K562 (cell line): Measurements from ENCODE around the gene CD276. TPM values are rescaled to one million over a fixed set of nuclear protein-coding genes. Genes with fewer than 3 reads are reported as not detected.

Experiments used
- ATAC-seq: fragments of 200-7000 bp; cut with Tn5 transposase; 3 replicates; pipeline ENCODE4 v1.9.1; 2020; ENCODE audit warnings: moderate library complexity
- BruUV-seq: library from RNA; stranded (reverse); fragments of 400-500 nt; replicated peaks from 2 replicates; lab custom pipeline; 2021; lab: Mats Ljungman, UMichigan
- CTCF ChIA-PET: fragments of 300-600 bp; formaldehyde crosslinking; extraction: SDS; loops from one replicate; lab custom pipeline; 2021; ENCODE audit warnings: low intra/inter-chr PET ratio; lab: Yijun Ruan, JAX
- POLR2A ChIA-PET: fragments of 300-600, 350-650 bp; sonication (Branson Sonifier 250); formaldehyde crosslinking; extraction: SDS; loops from one replicate; lab custom pipeline; 2021; ENCODE audit warnings: antibody characterized with exemption, inconsistent platforms; lab: Yijun Ruan, JAX
- DNase-seq, 4 experiments: peaks; one replicate each; pipeline versions ENCODE4 v3.0.0 to v3.0.0-alpha.2; 2011 to 2018; ENCODE audit warnings: low spot score in 3 of 4, mixed read lengths in 3 of 4; ENCODE audit errors: extremely low read depth in 1 of 4
- FAIRE-seq: peaks from 2 replicates; lab custom pipeline; 2011; peaks lifted over from hg19 to GRCh38; lab: Jason Lieb, UNC
- H2AFZ ChIP-seq: 2 replicates; pipeline ENCODE4 v1.6.0; 2011; ENCODE audit warnings: low read depth, low read length, control low read depth, inconsistent platforms
- H3K27ac ChIP-seq: fragments of 200-600 bp; 3 replicates; pipeline ENCODE4 v1.8.0; 2011; ENCODE audit warnings: low read depth, mild to moderate bottlenecking, control low read depth, inconsistent platforms, low read length, moderate library complexity, mixed read lengths; ENCODE audit errors: extremely low read depth
- H3K27me3 ChIP-seq, 2 experiments: fragments of 300-600 bp in 1 of 2; 2 replicates in 1 of 2; 3 replicates in 1 of 2; pipeline versions ENCODE4 v1.6.0 to v1.8.0; 2011; ENCODE audit warnings: inconsistent platforms in 2 of 2, low read length in 2 of 2, mild to moderate bottlenecking in 1 of 2, mixed read lengths in 1 of 2, moderate library complexity in 1 of 2; ENCODE audit not compliant: control insufficient read depth in 2 of 2, insufficient read depth in 2 of 2
- H3K36me3 ChIP-seq: fragments of 300-600 bp; 3 replicates; pipeline ENCODE4 v1.8.0; 2011; ENCODE audit warnings: mild to moderate bottlenecking, low read length, inconsistent platforms; ENCODE audit not compliant: control insufficient read depth, insufficient read depth
- H3K4me1 ChIP-seq, 2 experiments: fragments of 200-600 bp in 1 of 2; replicated peaks in 1 of 2; 2 replicates in 1 of 2; 3 replicates in 1 of 2; pipeline versions ENCODE4 v1.5.1 to v1.8.0; 2011; ENCODE audit warnings: inconsistent platforms in 2 of 2, low read length in 2 of 2, mild to moderate bottlenecking in 1 of 2, mixed read lengths in 1 of 2, moderate library complexity in 1 of 2; ENCODE audit not compliant: control insufficient read depth in 2 of 2, insufficient read depth in 2 of 2
- H3K4me2 ChIP-seq: 2 replicates; pipeline ENCODE4 v1.6.1; 2011; ENCODE audit warnings: low read length, control low read depth, inconsistent platforms, mixed read lengths; ENCODE audit not compliant: insufficient read depth
- H3K4me3 ChIP-seq: fragments of 200-600 bp; sonication (generic), shearing (Covaris generic); 2 replicates; pipeline ENCODE4 v1.5.1; 2016; ENCODE audit warnings: control low read depth, inconsistent platforms
- H3K79me2 ChIP-seq: fragments of 200-600 bp; 3 replicates; pipeline ENCODE4 v1.8.0; 2011; ENCODE audit warnings: low read length, inconsistent platforms; ENCODE audit not compliant: control insufficient read depth, insufficient read depth
- H3K9ac ChIP-seq, 2 experiments: 2 replicates each; pipeline versions ENCODE4 v1.6.0 to v1.6.1; 2011; ENCODE audit warnings: low read depth in 2 of 2, low read length in 2 of 2, control low read depth in 1 of 2, inconsistent platforms in 1 of 2, mild to moderate bottlenecking in 1 of 2, mixed read lengths in 1 of 2; ENCODE audit not compliant: insufficient read depth in 1 of 2
- H3K9me1 ChIP-seq: one replicate; pipeline ENCODE4 v1.6.0; 2011; ENCODE audit warnings: inconsistent platforms, mild to moderate bottlenecking, low read length, moderate library complexity; ENCODE audit not compliant: control insufficient read depth, insufficient read depth
- H3K9me3 ChIP-seq: replicated peaks from 2 replicates; pipeline ENCODE4 v1.5.1; 2011; ENCODE audit warnings: low read depth, low read length, inconsistent platforms; ENCODE audit not compliant: control insufficient read depth, insufficient read depth
- H4K20me1 ChIP-seq: replicated peaks from 2 replicates; pipeline ENCODE4 v1.6.1; 2011; ENCODE audit warnings: low read length, inconsistent platforms, mixed read lengths; ENCODE audit not compliant: control insufficient read depth, insufficient read depth
- BMI1 ChIP-seq: fragments of 150-350 bp; IDR thresholded peaks from 2 replicates; pipeline ENCODE4 v1.6.1; 2014; ENCODE audit warnings: low read length
- FOXK2 ChIP-seq, 2 experiments: fragments of 450-650 bp; IDR thresholded peaks in 1 of 2; conservative IDR thresholded peaks in 1 of 2; 2 replicates each; pipeline ENCODE4 v1.6.1; 2016; ENCODE audit warnings: low read depth in 2 of 2, mild to moderate bottlenecking in 1 of 2
- GATA2 ChIP-seq: sonication (generic); formaldehyde crosslinking; IDR thresholded peaks from 2 replicates; pipeline ENCODE4 v1.4.0; 2020; ENCODE audit warnings: mild to moderate bottlenecking, missing genetic modification reagents
- HDGF ChIP-seq: fragments of 450-650 bp; IDR thresholded peaks from 2 replicates; pipeline ENCODE4 v1.6.1; 2016
- KAT8 ChIP-seq: fragments of 450-650 bp; IDR thresholded peaks from 2 replicates; pipeline ENCODE4 v1.6.1; 2016; ENCODE audit warnings: low read depth, mild to moderate bottlenecking
- RNF2 ChIP-seq: sonication (generic); IDR thresholded peaks from 2 replicates; pipeline ENCODE4 v1.6.1; 2016
- THRAP3 ChIP-seq: fragments of 450-650 bp; IDR thresholded peaks from 2 replicates; pipeline ENCODE4 v1.6.1; 2016; ENCODE audit warnings: mild to moderate bottlenecking, inconsistent platforms, borderline replicate concordance
- ZNF76 ChIP-seq: fragments of 250-450 bp; sonication (Bioruptor Pico); IDR thresholded peaks from 2 replicates; pipeline ENCODE4 v1.4.0; 2020; ENCODE audit warnings: mild to moderate bottlenecking, moderate library complexity, borderline replicate concordance
- ZZZ3 ChIP-seq: fragments of 450-650 bp; IDR thresholded peaks from 2 replicates; pipeline ENCODE4 v1.6.1; 2016; ENCODE audit warnings: antibody characterized with exemption, mild to moderate bottlenecking, moderate library complexity
- WGBS: fragments of 100-300 bp; shearing (Covaris generic); methylation state at CpG from one replicate; pipeline ENCODE4 v1.1.6; 2016; ENCODE audit warnings: low coverage, mixed read lengths; ENCODE audit not compliant: insufficient coverage; ENCODE audit errors: missing lambda C conversion rate; 5-methylcytosine and 5-hydroxymethylcytosine counted together
- in situ Hi-C: fragments of 300-500 bp; cut with MboI; formaldehyde crosslinking; loops from 4 replicates; pipeline ENCODE4 v1.15.0; 2018; ENCODE audit warnings: inconsistent platforms, mixed read lengths
- intact Hi-C: fragments of 100-400 bp; cut with micrococcal nuclease; formaldehyde crosslinking; loops from 2 replicates; pipeline ENCODE4 v1.14.2; 2022
- polyA plus RNA-seq, 8 experiments: library from polyadenylated mRNA; depleted of rRNA in 4 of 8; stranded (reverse) in 5 of 8; unstranded in 3 of 8; fragments of >200 nt; fragmentation: Nextera tagmentation in 2 of 8; fragmentation: Illumina TruSeq in 1 of 8; extraction: Ambion mirVana in 2 of 8; extraction: Trizol in 1 of 8; gene quantifications; 2 replicates each; pipeline versions ENCODE4 v1.2.1 to v1.2.3, GENCODE V29; 2011 to 2014; ENCODE audit warnings: inconsistent platforms in 1 of 8, missing spikeins in 1 of 8
- total RNA-seq, 7 experiments: library from RNA; depleted of rRNA in 6 of 7; stranded (reverse); fragments of >200 nt in 6 of 7; fragmentation: Illumina TruSeq in 2 of 7; extraction: Trizol in 2 of 7; gene quantifications; 2 replicates each; pipeline versions ENCODE4 v1.2.1 to v1.2.3, GENCODE V29; 2011 to 2021; ENCODE audit warnings: low replicate concordance in 1 of 7
- TF ChIP-seq, protein P1 (sequence below): fragments of 450-650 bp; formaldehyde crosslinking; IDR thresholded peaks from 2 replicates; pipeline ENCODE4 v1.4.0; 2022; ENCODE audit warnings: mild to moderate bottlenecking, moderate library complexity
- TF ChIP-seq, protein P2 (sequence below): fragments of 450-650 bp; formaldehyde crosslinking; IDR thresholded peaks from 2 replicates; pipeline ENCODE4 v1.4.0; 2020; ENCODE audit warnings: mild to moderate bottlenecking, moderate library complexity
- TF ChIP-seq, protein P3 (sequence below): sonication (generic); formaldehyde crosslinking; IDR thresholded peaks from 2 replicates; pipeline ENCODE4 v1.8.0; 2022; ENCODE audit warnings: mild to moderate bottlenecking, low read depth, missing genetic modification reagents

The CD276 gene
- total and polyA plus RNA-seq, 9 of the 15 experiments (the other 6 are each of a cell fraction or from before 2014, with no cell fraction given): 0.11 to 3.6 (median 2.3) TPM

DNA sequence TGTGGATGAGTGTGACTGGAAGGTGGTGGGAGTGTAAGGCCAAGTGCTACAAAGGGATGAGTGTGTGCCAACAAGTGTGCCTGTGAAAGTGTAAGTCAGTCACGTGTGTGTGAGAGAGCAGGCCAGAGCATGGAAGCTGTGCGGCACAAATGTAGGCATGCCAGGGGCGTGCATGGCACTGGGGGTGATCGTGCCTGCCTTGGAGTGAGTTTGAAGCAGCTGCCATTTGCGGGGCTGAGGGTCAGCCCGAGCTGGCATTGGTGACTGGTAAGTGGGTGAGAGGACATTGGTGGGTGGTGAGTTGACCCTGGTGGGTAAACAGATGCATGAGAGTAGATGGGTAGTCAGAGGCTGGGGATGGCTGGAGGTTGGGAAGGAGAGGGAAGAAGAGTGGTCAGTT is 24.5 kb downstream of the CD276 start:
- H3K4me1 ChIP-seq: no peaks in the 10 kb centered on the region
- no TSS peak for BruUV-seq
- DNase-seq (no peak), FAIRE-seq (no peak), ATAC-seq (no peak)
- H3K36me3 ChIP-seq: no peaks in the 10 kb centered on the region
- H3K4me3 ChIP-seq: no peak overlapping the region
- POLR2A ChIA-PET: no interaction called here
- CTCF ChIA-PET: no interaction called here
- in situ Hi-C loops (no loop called here), intact Hi-C loops (no loop called here)
- H4K20me1 ChIP-seq: peaks cover 10% of the 10 kb centered on the region
- H3K27me3 ChIP-seq: no peaks in the 10 kb centered on the region; a peak in 1 of 5 replicates
- WGBS: 14% methylated on average over 6 of the region's 6 CpGs
- H3K79me2 ChIP-seq: no peaks in the 10 kb centered on the region
- H3K9me1 ChIP-seq: no peaks in the 10 kb centered on the region
- H3K9me3 ChIP-seq: no peaks in the 10 kb centered on the region
- no peak overlapping the region for H3K4me2 ChIP-seq
- H2AFZ ChIP-seq: no peak overlapping the region
- no peak overlapping the region for H3K9ac ChIP-seq
- H3K27ac ChIP-seq: no peak overlapping the region
- TF ChIP-seq, protein P1, sequence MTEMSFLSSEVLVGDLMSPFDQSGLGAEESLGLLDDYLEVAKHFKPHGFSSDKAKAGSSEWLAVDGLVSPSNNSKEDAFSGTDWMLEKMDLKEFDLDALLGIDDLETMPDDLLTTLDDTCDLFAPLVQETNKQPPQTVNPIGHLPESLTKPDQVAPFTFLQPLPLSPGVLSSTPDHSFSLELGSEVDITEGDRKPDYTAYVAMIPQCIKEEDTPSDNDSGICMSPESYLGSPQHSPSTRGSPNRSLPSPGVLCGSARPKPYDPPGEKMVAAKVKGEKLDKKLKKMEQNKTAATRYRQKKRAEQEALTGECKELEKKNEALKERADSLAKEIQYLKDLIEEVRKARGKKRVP (CRISPR knock-in tag): no peak
- TF ChIP-seq ZZZ3: no peak
- TF ChIP-seq HDGF: no peak
- TF ChIP-seq FOXK2 (conservative IDR thresholded peaks at IDR 0.05 in 1 of 2, IDR thresholded peaks at IDR 0.05 in 1 of 2; ENCODE audit: low read depth in 2 of 2): no peak
- TF ChIP-seq RNF2: no peak
- no peak for TF ChIP-seq GATA2 (CRISPR knock-in tag)
- TF ChIP-seq BMI1: no peak
- no peak for TF ChIP-seq THRAP3
- TF ChIP-seq KAT8: no peak
- TF ChIP-seq, protein P2, sequence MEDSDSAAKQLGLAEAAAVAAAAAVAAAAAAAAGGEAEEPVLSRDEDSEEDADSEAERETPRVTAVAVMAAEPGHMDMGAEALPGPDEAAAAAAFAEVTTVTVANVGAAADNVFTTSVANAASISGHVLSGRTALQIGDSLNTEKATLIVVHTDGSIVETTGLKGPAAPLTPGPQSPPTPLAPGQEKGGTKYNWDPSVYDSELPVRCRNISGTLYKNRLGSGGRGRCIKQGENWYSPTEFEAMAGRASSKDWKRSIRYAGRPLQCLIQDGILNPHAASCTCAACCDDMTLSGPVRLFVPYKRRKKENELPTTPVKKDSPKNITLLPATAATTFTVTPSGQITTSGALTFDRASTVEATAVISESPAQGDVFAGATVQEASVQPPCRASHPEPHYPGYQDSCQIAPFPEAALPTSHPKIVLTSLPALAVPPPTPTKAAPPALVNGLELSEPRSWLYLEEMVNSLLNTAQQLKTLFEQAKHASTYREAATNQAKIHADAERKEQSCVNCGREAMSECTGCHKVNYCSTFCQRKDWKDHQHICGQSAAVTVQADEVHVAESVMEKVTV (CRISPR knock-in tag): no peak
- no peak for TF ChIP-seq ZNF76 (CRISPR knock-in tag)
- TF ChIP-seq, protein P3, sequence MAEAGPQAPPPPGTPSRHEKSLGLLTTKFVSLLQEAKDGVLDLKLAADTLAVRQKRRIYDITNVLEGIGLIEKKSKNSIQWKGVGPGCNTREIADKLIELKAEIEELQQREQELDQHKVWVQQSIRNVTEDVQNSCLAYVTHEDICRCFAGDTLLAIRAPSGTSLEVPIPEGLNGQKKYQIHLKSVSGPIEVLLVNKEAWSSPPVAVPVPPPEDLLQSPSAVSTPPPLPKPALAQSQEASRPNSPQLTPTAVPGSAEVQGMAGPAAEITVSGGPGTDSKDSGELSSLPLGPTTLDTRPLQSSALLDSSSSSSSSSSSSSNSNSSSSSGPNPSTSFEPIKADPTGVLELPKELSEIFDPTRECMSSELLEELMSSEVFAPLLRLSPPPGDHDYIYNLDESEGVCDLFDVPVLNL (CRISPR knock-in tag): no peak
- TF ChIP-seq, all 486 proteins: peak for 0
